ENCODE measurements around the gene HERC2.

Gene HERC2

DNA sequence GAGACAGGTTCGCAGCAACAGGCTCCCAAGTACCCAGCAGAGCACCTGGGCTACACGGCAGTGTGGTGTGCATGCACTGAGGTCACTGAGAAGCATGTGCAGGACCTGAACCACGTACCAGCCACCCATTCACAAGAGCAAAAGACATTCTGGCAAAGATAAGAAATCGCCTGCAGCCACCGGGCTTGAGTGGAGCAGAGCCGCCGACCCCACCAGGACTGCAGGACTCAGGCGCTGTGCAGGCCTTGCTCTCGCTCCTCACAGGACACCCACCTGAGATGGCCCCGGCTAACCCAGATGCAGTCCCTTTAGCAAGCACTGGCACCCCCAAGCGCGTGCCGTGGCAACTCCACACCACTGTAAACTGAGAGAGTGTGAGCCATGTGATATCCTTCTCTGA, 190.6 kb downstream of the HERC2 start:
- no peak overlapping the region for H3K23ac ChIP-seq (ENCODE audit: low read length)
- H3K27me3 ChIP-seq (ENCODE audit: insufficient read depth, low read length, poor library complexity) = no peaks in the 10 kb centered on the region
- H2AK5ac ChIP-seq (ENCODE audit: low read length) = no peak overlapping the region
- H2BK5ac ChIP-seq (ENCODE audit: low read length) = no peak overlapping the region
- no peak overlapping the region for H3K4me2 ChIP-seq (ENCODE audit: low read length)
- H4K5ac ChIP-seq (ENCODE audit: low read length) = no peak overlapping the region
- H4K8ac ChIP-seq (ENCODE audit: low read depth, low read length) = no peak overlapping the region
- peaks cover 2% of the 10 kb centered on the region for H3K36me3 ChIP-seq (ENCODE audit: control insufficient read depth, insufficient read depth, low read length)
- no peak overlapping the region for H3K27ac ChIP-seq (ENCODE audit: low read depth, low read length)
- H3K4me3 ChIP-seq (ENCODE audit: low read length) = no peak overlapping the region
- no peaks in the 10 kb centered on the region for H3K4me1 ChIP-seq (ENCODE audit: control insufficient read depth, low read depth, low read length)
- H3K4ac ChIP-seq (ENCODE audit: low read depth, low read length) = no peak overlapping the region
- no peaks in the 10 kb centered on the region for H3K79me2 ChIP-seq (ENCODE audit: control insufficient read depth, insufficient read depth, low read length)
- H2BK15ac ChIP-seq (replicated peaks; ENCODE audit: low read depth) = no peak overlapping the region
- no peak for DNase-seq
- no peak overlapping the region for H2BK120ac ChIP-seq (ENCODE audit: low read depth, low read length)
- no CpG with 5 or more reads among the region's 13 CpGs for WGBS (ENCODE audit: extremely low coverage, insufficient coverage, low lambda C conversion rate)
- no peak overlapping the region for H3K9ac ChIP-seq (ENCODE audit: low read length)
- H3K79me1 ChIP-seq (ENCODE audit: low read length) = no peaks in the 10 kb centered on the region
- H3K56ac ChIP-seq (ENCODE audit: low read length) = no peak overlapping the region
- no peak overlapping the region for H3K18ac ChIP-seq (ENCODE audit: low read length)

DNA sequence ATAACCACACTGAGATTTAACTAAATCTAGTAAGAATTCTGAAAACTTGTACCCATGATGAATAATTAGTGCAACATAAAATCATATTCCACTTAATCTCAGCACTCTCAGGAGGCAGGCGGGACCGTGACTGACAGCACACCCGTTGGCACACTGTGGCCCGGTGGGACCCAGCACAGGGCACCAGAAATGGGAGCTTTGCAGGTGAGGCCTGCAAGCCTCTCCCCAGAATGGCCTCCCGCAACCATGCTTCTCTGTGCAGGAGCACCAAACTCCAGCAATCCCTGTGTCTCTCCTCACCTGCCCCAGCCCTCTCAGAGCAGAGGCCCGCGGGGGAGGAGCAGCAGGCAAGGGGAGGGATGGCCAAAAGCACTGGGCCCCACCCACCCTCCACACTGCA, 191.3 kb downstream of the HERC2 start:
- H2AK5ac ChIP-seq (ENCODE audit: low read length) = no peak overlapping the region
- H3K9ac ChIP-seq (ENCODE audit: low read length) = no peak overlapping the region
- H4K5ac ChIP-seq (ENCODE audit: low read length) = no peak overlapping the region
- no peak overlapping the region for H3K18ac ChIP-seq (ENCODE audit: low read length)
- H2BK15ac ChIP-seq (replicated peaks; ENCODE audit: low read depth) = no peak overlapping the region
- H3K27ac ChIP-seq (ENCODE audit: low read depth, low read length) = no peak overlapping the region
- H3K4me1 ChIP-seq (ENCODE audit: control insufficient read depth, low read depth, low read length) = no peaks in the 10 kb centered on the region
- H3K4me2 ChIP-seq (ENCODE audit: low read length) = no peak overlapping the region
- H2BK5ac ChIP-seq (ENCODE audit: low read length) = no peak overlapping the region
- H4K8ac ChIP-seq (ENCODE audit: low read depth, low read length) = no peak overlapping the region
- H2BK120ac ChIP-seq (ENCODE audit: low read depth, low read length) = no peak overlapping the region
- H3K23ac ChIP-seq (ENCODE audit: low read length) = no peak overlapping the region
- DNase-seq = no peak
- no peak overlapping the region for H3K4ac ChIP-seq (ENCODE audit: low read depth, low read length)
- no CpG with 5 or more reads among the region's 7 CpGs for WGBS (ENCODE audit: extremely low coverage, insufficient coverage, low lambda C conversion rate)
- H3K27me3 ChIP-seq (ENCODE audit: insufficient read depth, low read length, poor library complexity) = no peaks in the 10 kb centered on the region
- H3K4me3 ChIP-seq (ENCODE audit: low read length) = no peak overlapping the region
- peaks cover 2% of the 10 kb centered on the region for H3K36me3 ChIP-seq (ENCODE audit: control insufficient read depth, insufficient read depth, low read length)
- H3K79me1 ChIP-seq (ENCODE audit: low read length) = no peaks in the 10 kb centered on the region
- H3K79me2 ChIP-seq (ENCODE audit: control insufficient read depth, insufficient read depth, low read length) = no peaks in the 10 kb centered on the region
- H3K56ac ChIP-seq (ENCODE audit: low read length) = no peak overlapping the region

DNA sequence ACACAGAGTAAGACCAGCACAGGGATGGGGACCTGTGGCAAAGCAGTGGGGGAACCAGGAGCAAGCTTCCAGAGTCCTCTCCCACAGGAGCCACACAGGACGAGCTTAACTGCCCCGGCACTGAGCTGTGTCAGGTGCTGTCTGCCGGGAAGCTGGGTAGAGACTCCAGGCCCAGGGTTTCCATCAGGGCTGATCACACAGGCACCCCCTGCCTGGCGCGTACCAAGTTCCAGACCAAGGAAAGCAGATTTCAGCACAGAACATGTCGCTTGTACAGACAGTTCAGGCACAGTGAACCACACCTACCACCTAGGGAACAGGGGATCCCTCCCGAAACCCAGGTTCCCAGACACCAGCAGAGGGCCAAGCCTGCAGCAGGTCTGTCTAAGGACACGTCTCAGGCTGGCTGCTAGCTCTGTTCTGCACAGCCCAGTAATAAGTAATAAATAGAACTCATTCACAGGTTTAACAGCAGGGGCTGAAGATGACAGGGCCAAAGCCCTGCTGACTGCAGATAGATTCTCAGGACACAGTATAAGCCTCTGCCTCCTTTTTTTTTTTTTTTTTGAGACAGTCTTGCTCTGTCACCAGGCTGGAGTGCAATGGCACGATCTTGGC, 192.6 kb downstream of the HERC2 start:
- Histone ChIP-seq H4K8ac (ENCODE audit: low read depth, low read length) (no peak overlapping the region), H3K36me3 (ENCODE audit: control insufficient read depth, insufficient read depth, low read length) (peaks cover 2% of the 10 kb centered on the region), H3K79me2 (ENCODE audit: control insufficient read depth, insufficient read depth, low read length) (no peaks in the 10 kb centered on the region), H3K9ac (ENCODE audit: low read length) (no peak overlapping the region), H3K27me3 (ENCODE audit: insufficient read depth, low read length, poor library complexity) (no peaks in the 10 kb centered on the region), H3K27ac (ENCODE audit: low read depth, low read length) (no peak overlapping the region), H3K4me2 (ENCODE audit: low read length) (no peak overlapping the region), H3K4ac (ENCODE audit: low read depth, low read length) (no peak overlapping the region), H2AK5ac (ENCODE audit: low read length) (no peak overlapping the region), H2BK15ac (replicated peaks; ENCODE audit: low read depth) (no peak overlapping the region), H2BK5ac (ENCODE audit: low read length) (no peak overlapping the region), H3K23ac (ENCODE audit: low read length) (no peak overlapping the region), H3K4me3 (ENCODE audit: low read length) (no peak overlapping the region), H3K79me1 (ENCODE audit: low read length) (no peaks in the 10 kb centered on the region), H4K5ac (ENCODE audit: low read length) (no peak overlapping the region), H3K56ac (ENCODE audit: low read length) (no peak overlapping the region), H3K18ac (ENCODE audit: low read length) (no peak overlapping the region), H3K4me1 (ENCODE audit: control insufficient read depth, low read depth, low read length) (no peaks in the 10 kb centered on the region), H2BK120ac (ENCODE audit: low read depth, low read length) (no peak overlapping the region)
- no CpG with 5 or more reads among the region's 9 CpGs for WGBS (ENCODE audit: extremely low coverage, insufficient coverage, low lambda C conversion rate)
- DNase-seq = no peak

DNA sequence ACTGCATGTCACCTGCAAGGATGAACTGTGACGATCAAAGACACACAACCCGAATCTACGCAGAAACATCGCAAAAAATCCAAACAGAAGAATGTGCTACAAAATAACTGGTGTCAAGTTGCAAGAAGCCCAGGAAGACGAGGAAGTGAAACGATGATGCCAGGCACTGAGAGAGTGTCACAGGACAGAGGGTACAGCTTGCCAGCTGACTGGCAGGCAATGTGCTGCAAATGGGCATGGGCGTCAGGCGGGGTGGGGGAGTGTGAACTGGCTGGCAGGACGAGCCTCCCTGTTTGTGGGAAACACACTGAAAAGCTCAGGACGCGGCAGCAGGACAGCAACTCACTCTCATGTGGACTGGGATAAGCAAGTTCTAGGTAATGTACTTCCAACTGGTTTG, 193.9 kb downstream of the HERC2 start:
- no peak overlapping the region for H2BK5ac ChIP-seq (ENCODE audit: low read length)
- no peak overlapping the region for H4K8ac ChIP-seq (ENCODE audit: low read depth, low read length)
- H3K27me3 ChIP-seq (ENCODE audit: insufficient read depth, low read length, poor library complexity) = no peaks in the 10 kb centered on the region
- no peak overlapping the region for H3K27ac ChIP-seq (ENCODE audit: low read depth, low read length)
- H2BK120ac ChIP-seq (ENCODE audit: low read depth, low read length) = no peak overlapping the region
- DNase-seq = no peak
- no peak overlapping the region for H3K18ac ChIP-seq (ENCODE audit: low read length)
- no peak overlapping the region for H3K4me3 ChIP-seq (ENCODE audit: low read length)
- no CpG with 5 or more reads among the region's 11 CpGs for WGBS (ENCODE audit: extremely low coverage, insufficient coverage, low lambda C conversion rate)
- H3K56ac ChIP-seq (ENCODE audit: low read length) = no peak overlapping the region
- no peaks in the 10 kb centered on the region for H3K4me1 ChIP-seq (ENCODE audit: control insufficient read depth, low read depth, low read length)
- H4K5ac ChIP-seq (ENCODE audit: low read length) = no peak overlapping the region
- H3K9ac ChIP-seq (ENCODE audit: low read length) = no peak overlapping the region
- peaks cover 2% of the 10 kb centered on the region for H3K36me3 ChIP-seq (ENCODE audit: control insufficient read depth, insufficient read depth, low read length)
- H3K79me2 ChIP-seq (ENCODE audit: control insufficient read depth, insufficient read depth, low read length) = no peaks in the 10 kb centered on the region
- H3K79me1 ChIP-seq (ENCODE audit: low read length) = no peaks in the 10 kb centered on the region
- H2AK5ac ChIP-seq (ENCODE audit: low read length) = no peak overlapping the region
- no peak overlapping the region for H2BK15ac ChIP-seq (replicated peaks; ENCODE audit: low read depth)
- H3K4me2 ChIP-seq (ENCODE audit: low read length) = no peak overlapping the region
- H3K4ac ChIP-seq (ENCODE audit: low read depth, low read length) = no peak overlapping the region
- H3K23ac ChIP-seq (ENCODE audit: low read length) = no peak overlapping the region

DNA sequence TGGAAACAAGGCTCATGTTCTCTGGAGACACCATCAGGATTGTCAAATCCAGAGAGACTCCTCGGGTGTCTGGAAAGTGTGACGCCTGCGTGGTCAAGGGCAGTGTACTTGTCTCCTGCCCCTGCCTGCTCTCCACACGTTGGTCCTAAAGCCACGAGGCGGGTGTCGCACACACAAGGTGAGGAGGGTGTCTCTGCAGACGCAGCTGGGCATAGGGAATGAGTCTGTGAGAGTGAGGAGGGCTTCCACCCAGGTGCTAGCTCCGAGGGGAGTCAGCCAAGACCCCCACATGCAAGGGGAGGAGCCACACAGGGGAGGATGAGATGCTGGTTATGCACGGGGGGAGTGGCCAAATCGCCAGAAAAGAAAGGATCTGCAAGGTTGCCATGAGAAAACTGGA, 194.9 kb downstream of the HERC2 start:
- no peak overlapping the region for H3K23ac ChIP-seq (ENCODE audit: low read length)
- H3K4me3 ChIP-seq (ENCODE audit: low read length) = no peak overlapping the region
- no peak overlapping the region for H4K5ac ChIP-seq (ENCODE audit: low read length)
- peaks cover 2% of the 10 kb centered on the region for H3K36me3 ChIP-seq (ENCODE audit: control insufficient read depth, insufficient read depth, low read length)
- H4K8ac ChIP-seq (ENCODE audit: low read depth, low read length) = no peak overlapping the region
- H3K27me3 ChIP-seq (ENCODE audit: insufficient read depth, low read length, poor library complexity) = no peaks in the 10 kb centered on the region
- H3K79me2 ChIP-seq (ENCODE audit: control insufficient read depth, insufficient read depth, low read length) = no peaks in the 10 kb centered on the region
- H2BK120ac ChIP-seq (ENCODE audit: low read depth, low read length) = no peak overlapping the region
- no peak for DNase-seq
- no peaks in the 10 kb centered on the region for H3K79me1 ChIP-seq (ENCODE audit: low read length)
- no peak overlapping the region for H3K56ac ChIP-seq (ENCODE audit: low read length)
- H3K9ac ChIP-seq (ENCODE audit: low read length) = no peak overlapping the region
- H3K4me1 ChIP-seq (ENCODE audit: control insufficient read depth, low read depth, low read length) = no peaks in the 10 kb centered on the region
- no peak overlapping the region for H2BK15ac ChIP-seq (replicated peaks; ENCODE audit: low read depth)
- no peak overlapping the region for H3K18ac ChIP-seq (ENCODE audit: low read length)
- H3K4me2 ChIP-seq (ENCODE audit: low read length) = no peak overlapping the region
- H2AK5ac ChIP-seq (ENCODE audit: low read length) = no peak overlapping the region
- no peak overlapping the region for H2BK5ac ChIP-seq (ENCODE audit: low read length)
- no peak overlapping the region for H3K27ac ChIP-seq (ENCODE audit: low read depth, low read length)
- WGBS (ENCODE audit: extremely low coverage, insufficient coverage, low lambda C conversion rate) = no CpG with 5 or more reads among the region's 11 CpGs
- no peak overlapping the region for H3K4ac ChIP-seq (ENCODE audit: low read depth, low read length)
